GM19372 (cell line): ENCODE data around the gene TBC1D9B.

Source experiments
- ATAC-seq: cut with Tn5 transposase; IDR thresholded peaks from one replicate; pipeline ENCODE4 v1.9.1; 2021; ENCODE audit warnings: mild to moderate bottlenecking, low read depth, moderate library complexity; ENCODE audit not compliant: unreplicated experiment

TBC1D9B gene

GRCh38 chr5:179870952-179871351 is 36.7 kb downstream of the TBC1D9B start:
- no peak for ATAC-seq

DNA sequence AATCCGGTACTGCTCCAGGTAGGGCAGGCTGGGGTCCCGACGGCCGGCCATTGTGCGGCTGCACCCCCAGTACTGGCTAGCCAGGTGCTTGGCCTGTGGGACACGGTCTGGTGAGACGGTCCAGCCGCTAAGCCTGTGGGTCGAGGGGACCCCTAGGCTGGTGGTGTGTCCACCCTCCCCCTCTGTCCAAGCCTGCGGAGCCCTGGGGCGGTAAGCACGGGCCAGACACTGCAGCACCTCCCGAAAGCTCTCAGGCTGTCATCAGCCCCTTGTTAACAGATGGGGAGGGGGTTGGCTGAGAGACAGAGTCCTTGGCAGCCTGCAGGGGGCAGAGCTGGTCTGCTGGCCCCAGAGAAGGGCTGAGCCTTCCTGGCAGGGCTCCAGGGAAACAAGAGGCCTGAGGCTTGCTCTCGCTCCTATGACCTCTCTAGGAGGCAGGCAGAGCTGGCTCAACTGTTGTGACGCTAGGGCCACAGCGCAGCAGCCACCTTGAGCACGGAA is 37.2 kb downstream of the TBC1D9B start:
- no peak for ATAC-seq

- no peak for ATAC-seq
Measured at GRCh38 chr5:179869641-179870402, 37.9 kb downstream of the TBC1D9B start.

GRCh38 chr5:179869101-179869500 is 38.6 kb downstream of the TBC1D9B start:
- ATAC-seq: no peak

DNA sequence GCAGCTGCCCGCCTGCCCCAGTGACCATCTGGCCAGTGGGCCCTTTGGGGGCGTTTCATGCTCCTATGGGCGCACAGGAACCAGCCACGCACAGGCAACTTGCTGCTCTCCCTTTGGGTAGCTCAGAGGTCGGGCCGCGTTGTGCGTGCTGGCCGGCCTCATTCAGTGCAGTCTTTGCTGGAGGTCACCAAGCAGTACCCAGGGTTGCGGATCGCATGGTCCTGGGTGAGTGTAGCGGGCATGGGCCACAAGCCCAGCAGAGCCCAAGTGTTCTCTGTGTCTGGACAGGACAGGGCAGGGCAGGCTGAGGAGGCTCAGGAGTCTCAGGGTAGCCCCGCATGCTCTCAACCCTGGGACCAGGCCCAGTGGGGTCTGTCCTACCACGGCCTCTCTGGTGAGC is 39.2 kb downstream of the TBC1D9B start:
- no peak for ATAC-seq

- no peak for ATAC-seq
Measured at GRCh38 chr5:179867476-179867875, 40.2 kb downstream of the TBC1D9B start.

- no peak for ATAC-seq
Measured at GRCh38 chr5:179867079-179867465, 40.6 kb downstream of the TBC1D9B start.

- ATAC-seq: no peak
Measured at GRCh38 chr5:179866241-179867078, 41.2 kb downstream of the TBC1D9B start.

GRCh38 chr5:179865491-179866240 is 42.0 kb downstream of the TBC1D9B start:
- no peak for ATAC-seq

- ATAC-seq: no peak
Measured at GRCh38 chr5:179864686-179865085, 43.0 kb downstream of the TBC1D9B start.

DNA sequence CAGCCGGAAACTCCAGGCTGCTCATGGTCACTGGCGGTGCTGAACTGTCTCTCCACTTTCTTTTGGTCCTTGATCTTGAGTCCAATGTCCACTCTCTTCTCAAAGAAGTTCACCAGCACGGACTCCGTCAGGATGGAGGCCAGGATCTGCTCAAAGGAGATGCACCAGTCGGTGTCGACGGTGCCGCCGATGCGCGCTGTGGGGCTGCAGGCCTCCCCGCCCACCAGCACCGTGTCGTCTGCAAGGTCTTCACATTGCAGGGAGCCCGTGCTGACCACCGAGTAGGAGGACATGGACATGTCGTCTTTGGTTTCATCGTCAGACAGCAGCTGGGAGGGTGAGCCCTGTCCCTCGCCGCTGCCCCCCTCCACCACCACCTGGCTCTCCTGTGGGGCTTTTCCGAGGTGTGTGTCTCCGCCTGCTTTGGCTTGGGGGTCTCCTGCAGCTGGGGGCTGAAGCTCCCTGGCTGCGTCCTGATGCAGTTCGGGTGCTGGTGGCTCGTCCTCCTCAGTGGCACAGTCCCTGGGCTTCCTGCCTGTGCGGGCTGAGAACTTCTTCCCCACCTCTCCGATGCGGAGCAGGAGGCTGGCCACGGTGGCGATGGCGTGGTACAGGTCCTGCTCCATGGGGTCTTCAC is 44.1 kb downstream of the TBC1D9B start:
- no peak for ATAC-seq

GRCh38 chr5:179862891-179863290 is 44.8 kb downstream of the TBC1D9B start:
- ATAC-seq: no peak

DNA sequence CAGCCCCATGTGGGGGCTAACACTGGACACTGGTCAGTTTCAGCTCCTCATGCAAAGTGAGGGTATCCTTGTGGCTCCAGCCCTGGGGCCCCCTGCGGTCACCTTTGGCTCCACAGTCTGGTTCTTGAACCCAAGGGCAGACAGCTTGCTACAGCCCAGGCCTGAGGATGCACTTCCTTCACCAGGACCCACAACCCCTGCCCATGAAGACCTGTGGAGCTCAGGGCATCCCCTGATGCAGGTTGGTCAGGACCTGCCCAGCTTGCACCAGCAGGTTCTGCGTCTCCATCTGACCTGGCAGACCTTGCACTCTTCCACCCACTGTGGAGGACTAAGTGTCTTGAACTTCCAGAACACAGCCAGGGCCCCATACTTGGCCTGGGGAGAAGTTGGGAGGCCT is 45.4 kb downstream of the TBC1D9B start:
- no peak for ATAC-seq

DNA sequence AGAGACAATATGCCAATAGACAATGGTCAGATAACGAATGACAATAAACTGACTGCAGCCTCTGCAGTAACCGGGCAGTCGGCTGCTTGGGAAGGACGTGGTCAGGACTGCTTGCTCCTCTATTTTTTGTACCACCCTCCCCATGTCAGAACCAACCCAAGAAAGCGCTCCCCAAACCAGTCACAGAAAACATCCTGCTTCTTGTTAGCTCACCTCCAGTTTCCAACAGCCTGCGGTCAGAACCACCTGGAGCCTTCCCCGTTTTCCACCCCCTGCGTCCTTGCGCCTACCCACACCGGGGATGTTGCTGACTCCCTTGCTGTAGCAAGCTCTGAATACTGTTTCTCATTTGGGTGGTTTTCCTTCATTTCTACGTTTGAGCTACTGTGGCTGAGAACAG is 47.4 kb downstream of the TBC1D9B start:
- no peak for ATAC-seq

- peak; percentile 96 for ATAC-seq
Measured at GRCh38 chr5:179858586-179859427, 48.9 kb downstream of the TBC1D9B start, which contains the start of gene MRNIP. Gene MRNIP (minus strand): TSS chr5:179858817. CDS start chr5:179858796, 21 bp downstream.

DNA sequence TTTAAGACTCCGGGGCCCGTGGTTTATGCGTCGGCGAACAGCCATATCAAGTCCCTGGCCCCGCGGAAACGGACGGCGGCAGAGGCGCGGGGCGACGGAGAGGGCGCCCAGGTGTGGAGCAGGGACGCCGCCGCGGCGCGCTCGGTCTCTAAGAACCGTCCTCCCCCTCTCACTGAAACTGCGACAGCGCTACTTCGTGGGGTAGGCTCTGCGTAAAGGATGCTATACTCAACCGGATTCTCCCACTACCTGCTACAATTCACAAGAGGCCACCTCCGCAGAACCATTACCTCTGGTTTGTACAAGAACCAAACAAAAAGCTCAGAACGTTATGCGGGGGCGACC is 49.5 kb downstream of the TBC1D9B start:
- ATAC-seq: peak; percentile 37

DNA sequence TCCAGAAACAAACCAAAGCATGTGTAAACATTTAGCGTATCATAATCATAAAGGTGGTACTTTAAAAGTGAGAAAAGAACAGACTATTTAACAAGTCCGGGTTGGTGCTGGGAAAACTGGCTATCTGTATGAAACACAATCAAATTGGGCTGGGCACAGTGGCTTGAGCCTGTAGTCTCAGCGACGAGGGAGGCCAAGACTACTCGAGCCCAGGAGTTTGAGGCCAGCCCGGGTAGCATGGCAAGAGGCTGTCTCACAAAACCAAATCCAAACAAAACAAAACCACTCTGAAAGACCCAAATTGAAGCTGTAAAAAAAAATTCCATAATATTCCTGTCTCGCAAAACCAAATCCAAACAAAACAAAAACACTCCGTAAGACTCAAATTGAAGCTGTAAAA is 53.3 kb downstream of the TBC1D9B start:
- no peak for ATAC-seq

DNA sequence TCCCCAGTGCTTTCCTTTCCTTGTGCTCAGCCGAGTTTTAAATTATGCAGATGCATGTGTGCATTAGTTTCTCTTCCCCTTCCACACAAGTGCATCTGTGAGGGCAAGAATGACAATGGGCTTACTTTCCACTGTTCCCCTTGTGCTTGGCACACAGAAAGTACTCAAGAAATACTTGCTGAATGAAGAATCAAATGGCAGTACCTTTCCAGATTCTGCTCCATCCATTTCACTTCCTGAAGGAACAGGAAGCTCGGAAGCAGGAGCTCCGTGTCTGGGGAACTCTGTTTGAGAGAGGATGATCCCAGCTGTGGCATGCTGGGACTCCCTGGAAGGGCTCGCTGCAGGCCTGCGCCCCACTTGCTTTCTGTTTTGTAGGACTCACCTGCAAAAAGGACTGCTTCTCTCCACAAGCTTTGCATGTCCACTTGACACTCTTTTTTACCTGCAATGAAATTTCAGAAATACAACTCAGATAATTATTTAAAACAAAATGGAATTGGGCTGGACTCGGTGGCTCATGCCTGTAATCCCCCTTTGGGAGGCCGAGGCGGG is 54.6 kb downstream of the TBC1D9B start:
- ATAC-seq: peak; percentile 85

- no peak for ATAC-seq
Measured at GRCh38 chr5:179841621-179842020, 66.1 kb downstream of the TBC1D9B start.
